Fibroblast of villous mesenchyme (primary cell): ENCODE measurements around the gene ITPK1. TPM values are rescaled to one million over a fixed set of nuclear protein-coding genes. Genes with fewer than 3 reads are reported as not detected.

Experiments
- DNase-seq: peaks from one replicate; pipeline ENCODE4 v3.0.0-alpha.2; 2010; ENCODE audit warnings: low read depth
- H3K4me3 ChIP-seq: 2 replicates; pipeline ENCODE4 v1.5.1; 2011; ENCODE audit warnings: low read depth, mild to moderate bottlenecking, low read length
- total RNA-seq: library from RNA; depleted of rRNA; stranded (reverse); fragments of >200 nt; gene quantifications from 2 replicates; pipeline ENCODE4 v1.2.3, GENCODE V29; 2012
- TF ChIP-seq, protein P1 (sequence below): IDR thresholded peaks from 2 replicates; pipeline ENCODE4 v1.5.1; 2012; ENCODE audit warnings: low read depth, mild to moderate bottlenecking, low read length; ENCODE audit not compliant: insufficient read depth

ITPK1 gene
- total RNA-seq, 1 donor, result 15.5 TPM

- no peak overlapping the region for H3K4me3 ChIP-seq
- no peak for DNase-seq
- TF ChIP-seq, protein P1, sequence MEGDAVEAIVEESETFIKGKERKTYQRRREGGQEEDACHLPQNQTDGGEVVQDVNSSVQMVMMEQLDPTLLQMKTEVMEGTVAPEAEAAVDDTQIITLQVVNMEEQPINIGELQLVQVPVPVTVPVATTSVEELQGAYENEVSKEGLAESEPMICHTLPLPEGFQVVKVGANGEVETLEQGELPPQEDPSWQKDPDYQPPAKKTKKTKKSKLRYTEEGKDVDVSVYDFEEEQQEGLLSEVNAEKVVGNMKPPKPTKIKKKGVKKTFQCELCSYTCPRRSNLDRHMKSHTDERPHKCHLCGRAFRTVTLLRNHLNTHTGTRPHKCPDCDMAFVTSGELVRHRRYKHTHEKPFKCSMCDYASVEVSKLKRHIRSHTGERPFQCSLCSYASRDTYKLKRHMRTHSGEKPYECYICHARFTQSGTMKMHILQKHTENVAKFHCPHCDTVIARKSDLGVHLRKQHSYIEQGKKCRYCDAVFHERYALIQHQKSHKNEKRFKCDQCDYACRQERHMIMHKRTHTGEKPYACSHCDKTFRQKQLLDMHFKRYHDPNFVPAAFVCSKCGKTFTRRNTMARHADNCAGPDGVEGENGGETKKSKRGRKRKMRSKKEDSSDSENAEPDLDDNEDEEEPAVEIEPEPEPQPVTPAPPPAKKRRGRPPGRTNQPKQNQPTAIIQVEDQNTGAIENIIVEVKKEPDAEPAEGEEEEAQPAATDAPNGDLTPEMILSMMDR, result no peak
Observed at GRCh38 chr14:93049315-93049714, 66.4 kb downstream of the ITPK1 start.

- no peak overlapping the region for H3K4me3 ChIP-seq
- TF ChIP-seq, protein P1, result no peak
- DNase-seq, result no peak
Observed at GRCh38 chr14:93048843-93049242, 66.9 kb downstream of the ITPK1 start.

GRCh38 chr14:93047661-93048060 is 68.1 kb downstream of the ITPK1 start:
- peak; percentile 34 for DNase-seq
- no peak overlapping the region for H3K4me3 ChIP-seq
- TF ChIP-seq, protein P1, result no peak

- no peak overlapping the region for H3K4me3 ChIP-seq
- TF ChIP-seq, protein P1, result no peak
- DNase-seq, result no peak
Observed at GRCh38 chr14:93047157-93047556, 68.6 kb downstream of the ITPK1 start.

- no peak overlapping the region for H3K4me3 ChIP-seq
- TF ChIP-seq, protein P1, result no peak
- no peak for DNase-seq
Observed at GRCh38 chr14:93046705-93047050, 69.0 kb downstream of the ITPK1 start.

- DNase-seq, result peak; percentile 91
- H3K4me3 ChIP-seq, result no peak overlapping the region
- TF ChIP-seq, protein P1, result no peak
Observed at GRCh38 chr14:93045965-93046704, 69.6 kb downstream of the ITPK1 start.

DNA sequence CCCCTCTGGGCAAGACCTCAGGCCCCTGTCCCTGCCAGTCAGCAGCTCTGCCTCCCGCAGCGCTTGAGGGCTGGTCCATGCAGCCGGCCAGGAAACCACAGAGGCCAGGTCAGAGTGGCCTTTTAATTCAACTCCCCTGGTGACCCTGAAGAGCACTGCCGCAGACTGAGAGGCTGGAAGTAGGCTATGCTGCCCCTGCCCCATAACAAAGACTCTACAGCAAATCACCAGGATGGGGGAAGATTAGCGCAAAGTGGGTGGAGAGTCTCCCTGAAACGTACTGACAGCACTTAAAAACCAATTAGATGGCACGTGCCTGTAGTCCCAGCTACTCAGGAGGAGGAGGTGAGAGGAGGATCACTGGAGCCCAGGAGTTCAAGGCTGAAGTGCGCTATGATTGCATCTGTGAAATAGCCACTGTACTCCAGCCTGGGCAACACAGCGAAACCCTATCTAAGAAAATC is 70.5 kb downstream of the ITPK1 start:
- DNase-seq, result peak; percentile 18
- TF ChIP-seq, protein P1, result no peak
- H3K4me3 ChIP-seq, result no peak overlapping the region
